OCI-LY3 (cell line): Measurements from ENCODE around the gene DHCR7.

Experiments
- H2AFZ ChIP-seq: fragments of 200-600, 300-600 bp; shearing (Covaris generic); 2 replicates; pipeline ENCODE4 v1.6.0; 2014; ENCODE audit warnings: antibody characterized with exemption, low read depth, low read length
- H3K27ac ChIP-seq: fragments of 200-600, 300-600 bp; sonication (generic); 2 replicates; pipeline ENCODE4 v1.5.1; 2014; ENCODE audit warnings: mild to moderate bottlenecking, low read length, moderate library complexity, mixed read lengths
- H3K27me3 ChIP-seq: fragments of 200-600, 300-600 bp; sonication (generic); 2 replicates; pipeline ENCODE4 v1.6.1; 2014; ENCODE audit warnings: low read depth, low read length, mixed read lengths
- H3K36me3 ChIP-seq: fragments of 200-600, 300-600 bp; sonication (generic); replicated peaks from 2 replicates; pipeline ENCODE3; 2014; ENCODE audit warnings: low read depth, low read length, mixed read lengths
- H3K4me1 ChIP-seq: fragments of 300-600, 200-600 bp; sonication (generic); 2 replicates; pipeline ENCODE4 v1.6.1; 2014; ENCODE audit warnings: low read length, mixed read lengths
- H3K4me2 ChIP-seq: fragments of 200-600, 300-600 bp; sonication (generic); 2 replicates; pipeline ENCODE4 v1.6.1; 2014; ENCODE audit warnings: low read length, mixed read lengths
- H3K4me3 ChIP-seq: fragments of 300-600, 200-600 bp; sonication (generic); 2 replicates; pipeline ENCODE4 v1.5.1; 2014; ENCODE audit warnings: antibody characterized with exemption, mild to moderate bottlenecking, low read length, moderate library complexity
- H3K79me2 ChIP-seq: fragments of 300-600, 200-600 bp; shearing (Covaris generic); 2 replicates; pipeline ENCODE4 v1.6.1; 2014; ENCODE audit warnings: mild to moderate bottlenecking, low read length, mixed read lengths
- H3K9ac ChIP-seq: fragments of 300-600, 200-600 bp; shearing (Covaris generic); 2 replicates; pipeline ENCODE4 v1.6.0; 2014; ENCODE audit warnings: mild to moderate bottlenecking, low read length, moderate library complexity
- H3K9me3 ChIP-seq: fragments of 200-600, 300-600 bp; shearing (Covaris generic); 2 replicates; pipeline ENCODE4 v1.6.1; 2014; ENCODE audit warnings: low read length, mixed read lengths; ENCODE audit not compliant: insufficient read depth
- H4K20me1 ChIP-seq: fragments of 200-600, 300-600 bp; sonication (generic); 2 replicates; pipeline ENCODE4 v1.6.1; 2016; ENCODE audit warnings: low read length, mixed read lengths; ENCODE audit not compliant: insufficient read depth
- EZH2phosphoT487 ChIP-seq: fragments of 200-600 bp; shearing (Covaris generic); IDR thresholded peaks from 2 replicates; pipeline ENCODE4 v1.6.1; 2018; ENCODE audit warnings: antibody characterized with exemption, mixed run types, low read depth
- TF ChIP-seq, protein P1 (sequence below): fragments of 200-600, 300-600 bp; sonication (generic); IDR thresholded peaks from 2 replicates; pipeline ENCODE4 v1.5.1; 2014; ENCODE audit warnings: antibody characterized with exemption, low read length, low read depth

The DHCR7 gene

GRCh38 chr11:71396548-71397123 lies 51.6 kb downstream of the DHCR7 start:
- peaks cover 20% of the 10 kb centered on the region for H3K27me3 ChIP-seq
- no peak overlapping the region for H3K27ac ChIP-seq

DNA sequence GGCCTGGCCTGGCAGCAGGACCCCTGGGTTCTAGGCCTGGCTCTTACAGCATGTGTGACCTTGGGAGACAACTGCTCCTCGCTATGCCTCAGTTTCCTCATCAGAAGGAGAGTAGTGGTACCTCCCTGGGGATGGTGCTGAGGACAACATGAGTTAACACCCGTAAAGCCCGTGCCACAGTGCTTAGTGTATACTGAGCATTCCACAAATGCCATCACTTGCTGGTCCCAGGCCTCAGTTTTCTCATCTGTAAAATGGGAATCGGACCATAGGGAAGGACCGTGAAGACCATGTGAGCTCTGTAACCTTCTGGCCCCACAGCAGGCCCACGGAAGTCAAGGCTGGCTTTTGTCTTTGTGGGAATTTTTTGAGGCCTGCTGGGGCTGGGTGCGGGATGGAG lies 52.4 kb downstream of the DHCR7 start:
- Histone ChIP-seq H3K36me3 (no peaks in the 10 kb centered on the region), H3K27ac (no peak overlapping the region), H3K4me3 (no peak overlapping the region), H3K9me3 (no peaks in the 10 kb centered on the region), H3K79me2 (no peaks in the 10 kb centered on the region), H3K27me3 (peaks cover 26% of the 10 kb centered on the region), H3K4me2 (no peak overlapping the region), H3K9ac (no peak overlapping the region), H4K20me1 (no peaks in the 10 kb centered on the region), H2AFZ (no peak overlapping the region), H3K4me1 (no peaks in the 10 kb centered on the region)
- TF ChIP-seq, protein P1, sequence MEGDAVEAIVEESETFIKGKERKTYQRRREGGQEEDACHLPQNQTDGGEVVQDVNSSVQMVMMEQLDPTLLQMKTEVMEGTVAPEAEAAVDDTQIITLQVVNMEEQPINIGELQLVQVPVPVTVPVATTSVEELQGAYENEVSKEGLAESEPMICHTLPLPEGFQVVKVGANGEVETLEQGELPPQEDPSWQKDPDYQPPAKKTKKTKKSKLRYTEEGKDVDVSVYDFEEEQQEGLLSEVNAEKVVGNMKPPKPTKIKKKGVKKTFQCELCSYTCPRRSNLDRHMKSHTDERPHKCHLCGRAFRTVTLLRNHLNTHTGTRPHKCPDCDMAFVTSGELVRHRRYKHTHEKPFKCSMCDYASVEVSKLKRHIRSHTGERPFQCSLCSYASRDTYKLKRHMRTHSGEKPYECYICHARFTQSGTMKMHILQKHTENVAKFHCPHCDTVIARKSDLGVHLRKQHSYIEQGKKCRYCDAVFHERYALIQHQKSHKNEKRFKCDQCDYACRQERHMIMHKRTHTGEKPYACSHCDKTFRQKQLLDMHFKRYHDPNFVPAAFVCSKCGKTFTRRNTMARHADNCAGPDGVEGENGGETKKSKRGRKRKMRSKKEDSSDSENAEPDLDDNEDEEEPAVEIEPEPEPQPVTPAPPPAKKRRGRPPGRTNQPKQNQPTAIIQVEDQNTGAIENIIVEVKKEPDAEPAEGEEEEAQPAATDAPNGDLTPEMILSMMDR = no peak
- TF ChIP-seq EZH2phosphoT487 = no peak

More at GRCh38 chr11:71396548-71397123, 51.6 kb downstream of the DHCR7 start:
- Histone ChIP-seq H3K9ac (no peak overlapping the region), H3K4me2 (no peak overlapping the region), H3K4me1 (no peaks in the 10 kb centered on the region), H2AFZ (no peak overlapping the region), H3K36me3 (no peaks in the 10 kb centered on the region), H3K4me3 (no peak overlapping the region), H3K9me3 (no peaks in the 10 kb centered on the region), H4K20me1 (no peaks in the 10 kb centered on the region), H3K79me2 (no peaks in the 10 kb centered on the region)
- TF ChIP-seq, protein P1 = no peak

DNA sequence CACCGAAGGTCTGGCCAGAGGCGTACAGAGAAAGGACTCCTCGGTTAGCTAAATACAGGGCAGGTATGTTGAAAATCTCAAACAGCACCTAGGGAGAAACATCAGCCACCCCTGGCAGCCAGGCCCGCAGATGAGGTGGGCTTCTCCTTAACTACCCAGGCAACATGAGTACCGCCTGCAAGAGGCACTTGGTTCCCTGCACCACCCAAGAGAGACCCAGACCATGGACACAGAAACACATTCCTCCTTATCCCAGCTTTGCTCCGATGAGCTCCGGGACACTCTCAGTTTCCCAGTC lies 53.0 kb downstream of the DHCR7 start:
- Histone ChIP-seq H3K4me1 (no peaks in the 10 kb centered on the region), H3K79me2 (no peaks in the 10 kb centered on the region), H3K4me3 (no peak overlapping the region), H3K36me3 (no peaks in the 10 kb centered on the region), H3K27ac (no peak overlapping the region), H3K4me2 (no peak overlapping the region), H3K27me3 (peaks cover 31% of the 10 kb centered on the region), H4K20me1 (no peaks in the 10 kb centered on the region), H3K9me3 (no peaks in the 10 kb centered on the region), H3K9ac (no peak overlapping the region), H2AFZ (no peak overlapping the region)
- TF ChIP-seq, protein P1 = no peak
- no peak for TF ChIP-seq EZH2phosphoT487

DNA sequence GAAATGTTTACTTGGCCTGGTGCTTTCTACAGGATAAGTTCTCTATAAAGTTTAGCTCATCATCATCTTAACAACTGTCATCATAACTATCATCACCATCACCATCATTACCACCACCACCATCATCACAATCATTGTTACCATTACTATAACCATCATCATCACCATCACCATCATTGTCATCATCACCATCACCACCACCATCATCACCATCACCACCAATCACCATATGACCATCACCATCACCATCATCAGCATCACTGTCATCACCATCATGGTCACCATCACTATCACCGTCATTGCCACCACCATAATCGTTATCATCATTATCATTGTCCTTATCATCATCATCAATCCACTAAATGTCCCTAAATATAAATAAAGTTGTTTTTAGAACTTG lies 54.9 kb downstream of the DHCR7 start:
- Histone ChIP-seq H3K9ac (no peak overlapping the region), H3K36me3 (no peaks in the 10 kb centered on the region), H4K20me1 (no peaks in the 10 kb centered on the region), H3K27me3 (peaks cover 47% of the 10 kb centered on the region), H3K27ac (no peak overlapping the region), H3K4me3 (no peak overlapping the region), H3K4me1 (no peaks in the 10 kb centered on the region), H3K4me2 (no peak overlapping the region), H3K79me2 (no peaks in the 10 kb centered on the region), H3K9me3 (no peaks in the 10 kb centered on the region), H2AFZ (no peak overlapping the region)
- TF ChIP-seq, protein P1 = no peak
- no peak for TF ChIP-seq EZH2phosphoT487
